ENCODE results near the gene EPHB2.

- TF ChIP-seq POLR2A (IDR thresholded peaks at IDR 0.05): no peak
- TF ChIP-seq CTCF (IDR thresholded peaks at IDR 0.05): no peak
Measured at GRCh38 chr1:22778862-22779520, 68.4 kb downstream of the EPHB2 start.
